Peyer's patch (tissue), 4 donors: ENCODE results near the gene EGFLAM.

Experiments
- POLR2A ChIP-seq, 2 donors: fragments of 450-650 bp; IDR thresholded peaks; one replicate each; pipeline ENCODE4 v1.5.1; 2017; ENCODE audit warnings: antibody characterized with exemption in 2 of 2, mild to moderate bottlenecking in 2 of 2, moderate library complexity in 2 of 2
- TF ChIP-seq, protein P1 (sequence below), 6 experiments: fragments of 450-650 bp in 4 of 6; fragments of 200-600 bp in 2 of 6; sonication (generic) in 1 of 6; IDR thresholded peaks; one replicate each; pipeline ENCODE4 v1.5.1; 2017 to 2019; ENCODE audit warnings: antibody characterized with exemption in 6 of 6, mild to moderate bottlenecking in 3 of 6, moderate library complexity in 1 of 6

DNA sequence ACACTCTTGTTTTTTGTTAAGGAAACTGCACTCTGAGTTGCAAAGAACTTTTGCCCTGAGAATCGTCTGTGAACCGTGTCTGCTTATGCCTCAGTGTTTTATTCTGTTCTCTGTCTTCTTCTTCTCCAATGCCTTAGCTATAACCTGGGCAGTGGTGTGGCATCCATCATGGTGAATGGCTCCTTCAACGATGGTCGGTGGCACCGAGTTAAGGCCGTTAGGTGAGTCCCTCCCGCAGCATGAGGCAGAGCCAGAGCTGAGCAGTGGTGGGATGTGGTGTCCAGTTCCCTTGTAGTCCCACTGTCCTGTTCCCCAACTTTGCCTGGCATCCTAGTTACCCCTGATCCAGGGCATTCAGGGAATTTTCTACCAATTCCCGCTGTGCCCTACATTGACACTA is 199.8 kb downstream of the EGFLAM start:
- TF ChIP-seq, protein P1, sequence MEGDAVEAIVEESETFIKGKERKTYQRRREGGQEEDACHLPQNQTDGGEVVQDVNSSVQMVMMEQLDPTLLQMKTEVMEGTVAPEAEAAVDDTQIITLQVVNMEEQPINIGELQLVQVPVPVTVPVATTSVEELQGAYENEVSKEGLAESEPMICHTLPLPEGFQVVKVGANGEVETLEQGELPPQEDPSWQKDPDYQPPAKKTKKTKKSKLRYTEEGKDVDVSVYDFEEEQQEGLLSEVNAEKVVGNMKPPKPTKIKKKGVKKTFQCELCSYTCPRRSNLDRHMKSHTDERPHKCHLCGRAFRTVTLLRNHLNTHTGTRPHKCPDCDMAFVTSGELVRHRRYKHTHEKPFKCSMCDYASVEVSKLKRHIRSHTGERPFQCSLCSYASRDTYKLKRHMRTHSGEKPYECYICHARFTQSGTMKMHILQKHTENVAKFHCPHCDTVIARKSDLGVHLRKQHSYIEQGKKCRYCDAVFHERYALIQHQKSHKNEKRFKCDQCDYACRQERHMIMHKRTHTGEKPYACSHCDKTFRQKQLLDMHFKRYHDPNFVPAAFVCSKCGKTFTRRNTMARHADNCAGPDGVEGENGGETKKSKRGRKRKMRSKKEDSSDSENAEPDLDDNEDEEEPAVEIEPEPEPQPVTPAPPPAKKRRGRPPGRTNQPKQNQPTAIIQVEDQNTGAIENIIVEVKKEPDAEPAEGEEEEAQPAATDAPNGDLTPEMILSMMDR (IDR thresholded peaks at IDR 0.05) = no peak
- no peak for TF ChIP-seq POLR2A (IDR thresholded peaks at IDR 0.05)
